ENCODE measurements around the gene PTPN11.

Gene PTPN11

DNA sequence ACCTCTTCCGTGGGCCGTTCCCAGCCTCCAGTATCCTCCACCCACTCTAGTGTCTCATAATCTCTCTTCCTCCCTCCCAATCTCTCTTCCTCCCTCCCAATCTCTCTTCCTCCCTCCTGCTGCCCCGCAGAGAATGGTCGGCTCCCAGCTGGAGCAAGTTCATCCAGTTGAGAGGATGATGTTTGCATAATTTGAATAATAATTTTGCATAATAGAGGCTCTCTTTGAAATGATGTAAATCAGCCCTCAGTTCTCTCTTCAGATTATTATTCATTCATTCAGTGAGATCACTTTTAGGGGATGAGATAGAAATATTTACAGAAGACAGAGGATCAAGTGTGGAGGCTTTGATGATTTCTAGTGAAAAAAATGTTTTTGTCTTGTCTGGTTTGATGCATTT lies 125.0 kb downstream of the PTPN11 start:
- DNase-seq (ENCODE audit: low spot score), result no peak

DNA sequence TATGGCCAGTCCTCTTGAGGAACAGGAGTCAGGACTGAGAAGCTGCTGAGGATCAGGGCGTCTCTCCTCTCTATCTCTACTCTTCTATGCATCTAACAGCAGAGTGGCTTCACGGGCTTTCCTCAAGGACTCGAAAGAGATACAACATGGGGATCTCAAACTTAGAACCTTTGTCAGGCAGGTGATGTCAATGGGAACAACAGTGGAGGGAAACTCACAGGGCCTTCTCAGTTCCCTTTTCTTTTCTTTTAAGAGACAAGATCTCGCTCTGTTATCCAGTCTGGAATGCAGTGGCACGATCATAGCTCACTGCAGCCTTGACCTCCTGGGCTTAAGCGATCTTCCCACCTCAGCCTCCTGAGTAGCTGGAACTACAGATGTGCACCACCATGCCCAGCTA lies 127.6 kb downstream of the PTPN11 start:
- no peak for DNase-seq (ENCODE audit: low spot score)

DNA sequence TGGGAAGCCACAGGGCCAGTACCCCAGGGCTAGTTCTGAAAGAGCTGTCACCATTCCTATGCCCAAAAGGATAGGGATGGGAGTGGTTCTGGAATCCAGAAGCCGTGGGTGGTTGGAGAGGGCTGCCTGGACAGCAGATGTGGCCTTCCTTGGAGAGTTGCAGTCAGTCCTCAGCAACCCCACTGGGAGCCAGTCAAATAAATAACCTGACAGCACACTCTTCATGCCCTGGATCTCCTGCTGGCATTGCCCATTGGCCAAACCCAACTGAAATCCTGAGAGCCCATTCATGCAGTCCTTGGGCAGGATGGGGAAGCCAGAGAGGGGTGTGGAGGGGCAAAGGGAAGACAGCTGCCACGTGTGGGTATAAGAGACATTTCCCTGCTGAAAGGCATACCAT lies 128.2 kb downstream of the PTPN11 start:
- DNase-seq (ENCODE audit: low spot score), result no peak

DNA sequence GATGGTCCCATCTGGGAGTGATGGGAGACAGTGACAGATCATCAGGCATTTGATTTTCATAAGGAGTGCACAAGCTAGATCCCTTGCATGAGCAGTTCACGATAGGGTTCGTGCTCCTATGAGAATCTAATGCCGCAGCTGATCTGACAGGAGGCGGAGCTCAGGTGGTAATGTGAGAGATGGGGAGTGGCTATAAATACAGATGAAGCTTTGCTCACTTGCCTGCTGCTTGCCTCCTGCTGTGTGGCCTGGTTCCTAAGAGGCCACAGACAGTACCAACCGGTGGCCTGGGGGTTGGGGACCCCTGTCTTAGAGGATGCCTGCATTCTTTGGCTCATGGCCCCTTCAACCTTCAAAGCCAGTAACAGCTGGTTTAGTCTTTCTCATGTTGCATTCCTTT lies 130.3 kb downstream of the PTPN11 start:
- DNase-seq (ENCODE audit: low spot score), result no peak

DNA sequence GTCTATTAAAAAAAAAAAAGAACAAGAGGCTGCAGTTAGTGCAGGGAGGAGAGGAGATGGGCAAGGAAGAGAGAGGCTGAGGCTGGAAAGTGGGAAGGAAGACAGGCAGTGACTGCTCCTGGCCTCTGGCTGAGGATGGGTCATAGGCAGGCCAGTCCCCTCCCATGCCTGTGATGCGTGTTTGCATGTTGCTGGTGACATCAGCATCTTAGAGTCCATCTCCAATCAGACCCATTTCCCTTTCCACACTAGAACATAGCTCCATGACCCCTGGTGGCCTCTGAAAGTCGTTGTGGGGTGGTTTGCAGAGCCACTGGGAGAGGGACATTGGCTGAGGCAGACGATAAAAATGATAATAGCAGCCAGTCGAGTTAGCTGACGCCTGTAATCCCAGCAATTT lies 132.9 kb downstream of the PTPN11 start:
- no peak for DNase-seq (ENCODE audit: low spot score)

GRCh38 chr12:112555621-112556233 lies 137.0 kb downstream of the PTPN11 start:
- DNase-seq (ENCODE audit: low spot score), result no peak

GRCh38 chr12:112557951-112558630 lies 139.3 kb downstream of the PTPN11 start:
- no peak for DNase-seq (ENCODE audit: low spot score)

Measured in AG20443 (cell line).